ENCODE results near the gene GTF3C1. TPM values are rescaled to one million over a fixed set of nuclear protein-coding genes. Genes with fewer than 3 reads are reported as not detected.

The GTF3C1 gene
- total and polyA plus RNA-seq, 12 donors: 51.0 to 225 (median 84.3) TPM

- DNase-seq: peak in 1 of 7 donors; percentile 30
- Histone ChIP-seq H3K27ac (no peak overlapping the region), H3K4me3 (no peak overlapping the region), H3K4me1 (replicated peaks in 1 of 2) (no peaks in the 10 kb centered on the region), H3K27me3 (no peaks in the 10 kb centered on the region), H3K36me3 (replicated peaks in 1 of 2) (peaks cover 0 to 99% of the 10 kb centered on the region in 2 donors), H3K9me3 (replicated peaks in 1 of 3) (no peaks in the 10 kb centered on the region)
- no peak for TF ChIP-seq POLR2A (IDR thresholded peaks at IDR 0.05)
- no peak for TF ChIP-seq CTCF (IDR thresholded peaks at IDR 0.05)
- intact Hi-C loops (cut with DNase I): no loop called here
- WGBS, 4 donors: 74 to 91% (median 87%) methylated on average over 11 to 13 of the region's 13 CpGs
Measured at GRCh38 chr16:27495191-27495590, 54.5 kb downstream of the GTF3C1 start.

GRCh38 chr16:27492588-27492979 lies 57.1 kb downstream of the GTF3C1 start:
- TF ChIP-seq POLR2A (IDR thresholded peaks at IDR 0.05) (no peak), CTCF (IDR thresholded peaks at IDR 0.05) (no peak)
- H3K4me3 ChIP-seq: no peak overlapping the region
- no peak overlapping the region for H3K27ac ChIP-seq
- intact Hi-C loops (cut with DNase I): no loop called here
- no peaks in the 10 kb centered on the region for H3K27me3 ChIP-seq
- no peaks in the 10 kb centered on the region for H3K9me3 ChIP-seq (replicated peaks in 1 of 3)
- no peaks in the 10 kb centered on the region for H3K4me1 ChIP-seq (replicated peaks in 1 of 2)
- peaks cover 0 to 99% of the 10 kb centered on the region in 2 donors for H3K36me3 ChIP-seq (replicated peaks in 1 of 2)
- 88 to 92% (median 90%) methylated on average over 11 of the region's 11 CpGs for WGBS, 4 donors
- DNase-seq: no peak

GRCh38 chr16:27491894-27492587 lies 57.7 kb downstream of the GTF3C1 start:
- no peak overlapping the region for H3K4me3 ChIP-seq
- H3K9me3 ChIP-seq (replicated peaks in 1 of 3): no peaks in the 10 kb centered on the region
- whole genome bisulfite sequencing, 4 donors: 89 to 92% (median 90%) methylated on average over 12 to 16 of the region's 16 CpGs
- intact Hi-C loops (cut with DNase I): no loop called here
- no peaks in the 10 kb centered on the region for H3K27me3 ChIP-seq
- no peak for TF ChIP-seq POLR2A (IDR thresholded peaks at IDR 0.05)
- no peak for TF ChIP-seq CTCF (IDR thresholded peaks at IDR 0.05)
- H3K27ac ChIP-seq: no peak overlapping the region
- no peaks in the 10 kb centered on the region for H3K4me1 ChIP-seq (replicated peaks in 1 of 2)
- peaks cover 0 to 99% of the 10 kb centered on the region in 2 donors for H3K36me3 ChIP-seq (replicated peaks in 1 of 2)
- no peak for DNase-seq

GRCh38 chr16:27489906-27490305 lies 59.8 kb downstream of the GTF3C1 start:
- H3K27me3 ChIP-seq: no peaks in the 10 kb centered on the region
- H3K27ac ChIP-seq: no peak overlapping the region
- no peaks in the 10 kb centered on the region for H3K9me3 ChIP-seq (replicated peaks in 1 of 3)
- H3K4me3 ChIP-seq: no peak overlapping the region
- DNase-seq: no peak
- TF ChIP-seq CTCF (IDR thresholded peaks at IDR 0.05): no peak
- TF ChIP-seq POLR2A (IDR thresholded peaks at IDR 0.05): no peak
- intact Hi-C loops (cut with DNase I): loop anchor here in 1 of 2 donors (10.0 kb wide), 1 partner anchor 45 kb away; no protein-coding TSS in a partner anchor
- no peaks in the 10 kb centered on the region for H3K4me1 ChIP-seq (replicated peaks in 1 of 2)
- H3K36me3 ChIP-seq (replicated peaks in 1 of 2): peaks cover 0 to 100% of the 10 kb centered on the region in 2 donors
- WGBS, 4 donors: 83 to 96% (median 91%) methylated on average over 7 of the region's 7 CpGs

All from adrenal gland (tissue), 12 donors.